Epithelial cell of proximal tubule (primary cell): ENCODE measurements around the gene TTF1. TPM values are rescaled to one million over a fixed set of nuclear protein-coding genes. Genes with fewer than 3 reads are reported as not detected.

Experiments
- DNase-seq: peaks from one replicate; pipeline ENCODE4 v3.0.0-alpha.2; 2011; ENCODE audit warnings: low read depth
- H3K4me3 ChIP-seq: 2 replicates; pipeline ENCODE4 v1.5.1; 2011; ENCODE audit warnings: low read depth, mild to moderate bottlenecking, low read length
- CTCF ChIP-seq: conservative IDR thresholded peaks from 2 replicates; pipeline ENCODE4 v1.5.1; 2012; ENCODE audit warnings: low read depth, mild to moderate bottlenecking, low read length
- total RNA-seq: library from RNA; depleted of rRNA; stranded (reverse); fragments of >200 nt; gene quantifications from 2 replicates; pipeline ENCODE4 v1.2.3, GENCODE V29; 2015

TTF1 gene, protein sequence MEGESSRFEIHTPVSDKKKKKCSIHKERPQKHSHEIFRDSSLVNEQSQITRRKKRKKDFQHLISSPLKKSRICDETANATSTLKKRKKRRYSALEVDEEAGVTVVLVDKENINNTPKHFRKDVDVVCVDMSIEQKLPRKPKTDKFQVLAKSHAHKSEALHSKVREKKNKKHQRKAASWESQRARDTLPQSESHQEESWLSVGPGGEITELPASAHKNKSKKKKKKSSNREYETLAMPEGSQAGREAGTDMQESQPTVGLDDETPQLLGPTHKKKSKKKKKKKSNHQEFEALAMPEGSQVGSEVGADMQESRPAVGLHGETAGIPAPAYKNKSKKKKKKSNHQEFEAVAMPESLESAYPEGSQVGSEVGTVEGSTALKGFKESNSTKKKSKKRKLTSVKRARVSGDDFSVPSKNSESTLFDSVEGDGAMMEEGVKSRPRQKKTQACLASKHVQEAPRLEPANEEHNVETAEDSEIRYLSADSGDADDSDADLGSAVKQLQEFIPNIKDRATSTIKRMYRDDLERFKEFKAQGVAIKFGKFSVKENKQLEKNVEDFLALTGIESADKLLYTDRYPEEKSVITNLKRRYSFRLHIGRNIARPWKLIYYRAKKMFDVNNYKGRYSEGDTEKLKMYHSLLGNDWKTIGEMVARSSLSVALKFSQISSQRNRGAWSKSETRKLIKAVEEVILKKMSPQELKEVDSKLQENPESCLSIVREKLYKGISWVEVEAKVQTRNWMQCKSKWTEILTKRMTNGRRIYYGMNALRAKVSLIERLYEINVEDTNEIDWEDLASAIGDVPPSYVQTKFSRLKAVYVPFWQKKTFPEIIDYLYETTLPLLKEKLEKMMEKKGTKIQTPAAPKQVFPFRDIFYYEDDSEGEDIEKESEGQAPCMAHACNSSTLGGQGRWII
- 16.3 and 29.8 TPM in 2 replicates for total RNA-seq

DNA sequence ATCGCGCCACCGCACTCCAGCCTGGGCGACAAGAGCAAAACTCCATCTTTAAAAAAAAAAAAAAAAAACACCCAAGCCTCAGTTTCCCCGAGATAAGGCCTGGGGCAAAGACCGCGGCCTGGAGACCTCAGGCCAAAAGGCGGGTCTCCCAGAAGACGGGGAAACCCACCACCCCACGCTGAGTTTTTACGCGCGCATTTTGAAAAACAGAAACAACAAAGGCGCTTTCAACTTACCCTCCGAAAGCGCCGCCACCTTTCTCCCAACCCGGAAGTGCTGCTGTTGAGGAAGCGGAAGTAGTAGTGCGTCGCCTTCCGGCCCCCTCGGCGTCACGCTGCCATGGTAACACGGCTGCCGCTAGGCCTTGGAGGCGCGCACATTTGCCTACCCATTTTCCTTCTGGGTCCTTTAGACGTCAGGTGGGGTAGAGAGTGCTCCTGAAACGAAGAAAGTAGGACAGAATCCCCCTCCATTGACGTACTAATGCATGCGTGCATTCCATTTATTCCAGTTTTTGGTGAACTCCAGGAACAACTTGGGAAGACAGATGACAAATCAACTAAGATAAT lies at the start of gene TTF1:
TSS of gene TTF1 (minus strand) at position 287 of the 569 bp plus-strand sequence. CDS start 4,019 bp downstream, outside the sequence.
- peak; percentile 39 for DNase-seq
- peak within 1 kb of the TSS; percentile 69 for H3K4me3 ChIP-seq
- no peak for TF ChIP-seq CTCF

- DNase-seq = no peak
- TF ChIP-seq CTCF = no peak
- no peak overlapping the region for H3K4me3 ChIP-seq
Observed at GRCh38 chr9:132456241-132456640, 49.6 kb upstream of the TTF1 start.

DNA sequence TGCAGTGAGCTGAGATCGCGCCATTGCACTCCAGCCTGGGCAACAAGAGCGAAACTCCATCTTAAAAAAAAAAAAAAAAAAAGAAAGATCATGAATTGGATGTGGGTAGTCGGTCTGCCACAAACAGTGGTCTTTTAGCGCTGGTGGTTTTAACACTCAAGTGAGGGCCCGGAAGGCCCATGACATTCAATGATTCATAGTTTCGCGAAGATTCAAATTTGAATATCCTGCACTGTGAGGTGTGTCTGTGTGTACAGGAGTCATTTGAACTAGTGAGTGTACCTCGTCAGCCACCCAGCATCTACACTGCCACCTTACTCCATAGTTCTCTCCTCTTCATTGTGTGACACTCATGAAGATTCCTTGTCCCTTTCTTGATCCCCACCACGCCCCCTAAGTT lies 44.6 kb upstream of the TTF1 start:
- DNase-seq = no peak
- no peak for TF ChIP-seq CTCF
- H3K4me3 ChIP-seq = no peak overlapping the region

- no peak for DNase-seq
- TF ChIP-seq CTCF = no peak
- H3K4me3 ChIP-seq = no peak overlapping the region
Observed at GRCh38 chr9:132447902-132448301, 41.3 kb upstream of the TTF1 start.

DNA sequence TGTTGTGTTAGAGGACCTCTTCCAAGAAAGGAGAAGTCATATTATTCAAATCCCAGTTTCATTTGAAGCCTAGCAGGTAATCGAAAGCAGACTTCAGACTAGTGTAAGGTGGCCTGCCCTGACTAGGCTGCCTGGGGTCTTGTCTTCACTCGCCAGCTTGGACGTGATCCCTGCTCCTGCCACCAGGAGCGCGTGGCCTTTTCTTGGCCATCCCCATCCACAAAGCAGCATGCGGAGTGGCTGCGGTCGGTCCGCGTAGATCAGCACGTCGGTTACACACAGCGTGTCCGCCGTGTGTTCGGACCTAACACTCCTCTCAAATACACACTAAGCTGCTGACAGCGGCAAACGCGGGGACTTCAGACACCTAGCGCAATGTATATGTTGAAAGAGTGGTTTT lies 40.7 kb upstream of the TTF1 start:
- TF ChIP-seq CTCF = no peak
- H3K4me3 ChIP-seq = no peak overlapping the region
- no peak for DNase-seq

DNA sequence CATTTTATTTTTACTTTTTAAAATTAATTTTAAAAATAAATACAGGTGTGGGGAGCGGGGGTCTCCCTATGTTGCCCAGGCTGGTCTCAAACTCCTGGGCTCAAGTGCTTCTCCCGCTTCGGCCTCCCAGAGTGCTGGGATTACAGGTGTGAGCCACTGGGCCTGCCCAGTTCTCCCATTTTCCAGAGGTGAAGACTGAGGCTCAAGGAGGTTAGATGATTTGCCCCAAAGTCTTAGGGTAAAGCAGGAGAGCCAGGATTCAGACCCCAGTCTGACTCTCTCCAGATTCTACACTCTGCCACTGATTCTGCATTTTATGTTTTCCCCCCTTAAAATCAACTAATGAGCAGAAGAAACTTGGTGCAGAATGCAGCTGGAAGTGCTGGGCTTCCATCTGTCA lies 40.2 kb upstream of the TTF1 start:
- TF ChIP-seq CTCF = no peak
- DNase-seq = no peak
- no peak overlapping the region for H3K4me3 ChIP-seq
